ENCODE results near the gene COMMD7.

Gene COMMD7

GRCh38 chr20:32764005-32764960 is 21.0 kb upstream of the COMMD7 start:
- Histone ChIP-seq H3K9ac (ENCODE audit: low read depth, low read length) (peak overlapping the region; percentile 83), H3K4me1 (ENCODE audit: control insufficient read depth, insufficient read depth, low read length) (peaks cover 39% of the 10 kb centered on the region), H3K27me3 (ENCODE audit: control insufficient read depth, insufficient read depth, low read length) (no peaks in the 10 kb centered on the region), H3K27ac (ENCODE audit: low read depth, low read length) (peak overlapping the region; percentile 90), H3K9me3 (ENCODE audit: control insufficient read depth, insufficient read depth, low read length) (no peaks in the 10 kb centered on the region), H3K4me3 (ENCODE audit: low read depth, low read length) (peak overlapping the region; percentile 94), H3K36me3 (ENCODE audit: control insufficient read depth, insufficient read depth, low read length) (peaks cover 54% of the 10 kb centered on the region)

GRCh38 chr20:32763202-32764004 is 20.1 kb upstream of the COMMD7 start:
- peaks cover 35% of the 10 kb centered on the region for H3K4me1 ChIP-seq (ENCODE audit: control insufficient read depth, insufficient read depth, low read length)
- H3K27me3 ChIP-seq (ENCODE audit: control insufficient read depth, insufficient read depth, low read length): no peaks in the 10 kb centered on the region
- peak overlapping the region; percentile 83 for H3K9ac ChIP-seq (ENCODE audit: low read depth, low read length)
- peak overlapping the region; percentile 90 for H3K27ac ChIP-seq (ENCODE audit: low read depth, low read length)
- H3K4me3 ChIP-seq (ENCODE audit: low read depth, low read length): peak overlapping the region; percentile 94
- H3K36me3 ChIP-seq (ENCODE audit: control insufficient read depth, insufficient read depth, low read length): peaks cover 47% of the 10 kb centered on the region
- H3K9me3 ChIP-seq (ENCODE audit: control insufficient read depth, insufficient read depth, low read length): no peaks in the 10 kb centered on the region

GRCh38 chr20:32762754-32763201 is 19.5 kb upstream of the COMMD7 start:
- Histone ChIP-seq H3K36me3 (ENCODE audit: control insufficient read depth, insufficient read depth, low read length) (peaks cover 43% of the 10 kb centered on the region), H3K27me3 (ENCODE audit: control insufficient read depth, insufficient read depth, low read length) (no peaks in the 10 kb centered on the region), H3K4me3 (ENCODE audit: low read depth, low read length) (peak overlapping the region; percentile 94), H3K27ac (ENCODE audit: low read depth, low read length) (peak overlapping the region; percentile 90), H3K9ac (ENCODE audit: low read depth, low read length) (peak overlapping the region; percentile 83), H3K9me3 (ENCODE audit: control insufficient read depth, insufficient read depth, low read length) (no peaks in the 10 kb centered on the region), H3K4me1 (ENCODE audit: control insufficient read depth, insufficient read depth, low read length) (peaks cover 35% of the 10 kb centered on the region)

GRCh38 chr20:32761831-32762753 is 18.8 kb upstream of the COMMD7 start, which contains the start of gene DNMT3B:
Gene DNMT3B, plus strand, starts transcription at chr20:32762385. Its CDS starts 17,939 bp downstream, at chr20:32780324.
- Histone ChIP-seq H3K4me3 (ENCODE audit: low read depth, low read length) (peak within 1 kb of the TSS; percentile 94), H3K27ac (ENCODE audit: low read depth, low read length) (peak within 1 kb of the TSS; percentile 91), H3K4me1 (ENCODE audit: control insufficient read depth, insufficient read depth, low read length) (peaks cover 28% of the 10 kb centered on the region), H3K9ac (ENCODE audit: low read depth, low read length) (peak within 1 kb of the TSS; percentile 83), H3K27me3 (ENCODE audit: control insufficient read depth, insufficient read depth, low read length) (no peaks in the 10 kb centered on the region), H3K36me3 (ENCODE audit: control insufficient read depth, insufficient read depth, low read length) (peaks cover 36% of the 10 kb centered on the region), H3K9me3 (ENCODE audit: control insufficient read depth, insufficient read depth, low read length) (no peaks in the 10 kb centered on the region)

GRCh38 chr20:32761417-32761830 is 18.2 kb upstream of the COMMD7 start:
- Histone ChIP-seq H3K4me1 (ENCODE audit: control insufficient read depth, insufficient read depth, low read length) (peaks cover 24% of the 10 kb centered on the region), H3K9me3 (ENCODE audit: control insufficient read depth, insufficient read depth, low read length) (no peaks in the 10 kb centered on the region), H3K27ac (ENCODE audit: low read depth, low read length) (peak overlapping the region; percentile 91)

GRCh38 chr20:32756156-32756555 is 12.9 kb upstream of the COMMD7 start:
- Histone ChIP-seq H3K4me1 (ENCODE audit: control insufficient read depth, insufficient read depth, low read length) (peaks cover 32% of the 10 kb centered on the region), H3K36me3 (ENCODE audit: control insufficient read depth, insufficient read depth, low read length) (no peaks in the 10 kb centered on the region), H3K4me3 (ENCODE audit: low read depth, low read length) (no peak overlapping the region), H3K9ac (ENCODE audit: low read depth, low read length) (no peak overlapping the region), H3K27me3 (ENCODE audit: control insufficient read depth, insufficient read depth, low read length) (no peaks in the 10 kb centered on the region), H3K9me3 (ENCODE audit: control insufficient read depth, insufficient read depth, low read length) (no peaks in the 10 kb centered on the region), H3K27ac (ENCODE audit: low read depth, low read length) (peak overlapping the region; percentile 3)

More at GRCh38 chr20:32761417-32761830, 18.2 kb upstream of the COMMD7 start:
- H3K27me3 ChIP-seq (ENCODE audit: control insufficient read depth, insufficient read depth, low read length): no peaks in the 10 kb centered on the region
- peak overlapping the region; percentile 76 for H3K9ac ChIP-seq (ENCODE audit: low read depth, low read length)
- H3K36me3 ChIP-seq (ENCODE audit: control insufficient read depth, insufficient read depth, low read length): peaks cover 29% of the 10 kb centered on the region
- H3K4me3 ChIP-seq (ENCODE audit: low read depth, low read length): peak overlapping the region; percentile 77

- H3K9me3 ChIP-seq (ENCODE audit: control insufficient read depth, insufficient read depth, low read length): no peaks in the 10 kb centered on the region
- no peak overlapping the region for H3K4me3 ChIP-seq (ENCODE audit: low read depth, low read length)
- no peak overlapping the region for H3K9ac ChIP-seq (ENCODE audit: low read depth, low read length)
- no peaks in the 10 kb centered on the region for H3K36me3 ChIP-seq (ENCODE audit: control insufficient read depth, insufficient read depth, low read length)
- no peaks in the 10 kb centered on the region for H3K27me3 ChIP-seq (ENCODE audit: control insufficient read depth, insufficient read depth, low read length)
- peaks cover 46% of the 10 kb centered on the region for H3K4me1 ChIP-seq (ENCODE audit: control insufficient read depth, insufficient read depth, low read length)
- H3K27ac ChIP-seq (ENCODE audit: low read depth, low read length): no peak overlapping the region
Measured at GRCh38 chr20:32753731-32754130, 10.5 kb upstream of the COMMD7 start.

GRCh38 chr20:32752458-32753250 is 9.4 kb upstream of the COMMD7 start:
- H3K9me3 ChIP-seq (ENCODE audit: control insufficient read depth, insufficient read depth, low read length): no peaks in the 10 kb centered on the region
- no peaks in the 10 kb centered on the region for H3K36me3 ChIP-seq (ENCODE audit: control insufficient read depth, insufficient read depth, low read length)
- peak overlapping the region; percentile 26; the same call in 1 of the 2 replicates for H3K9ac ChIP-seq (ENCODE audit: low read depth, low read length)
- peaks cover 46% of the 10 kb centered on the region for H3K4me1 ChIP-seq (ENCODE audit: control insufficient read depth, insufficient read depth, low read length)
- no peak overlapping the region for H3K4me3 ChIP-seq (ENCODE audit: low read depth, low read length)
- no peaks in the 10 kb centered on the region for H3K27me3 ChIP-seq (ENCODE audit: control insufficient read depth, insufficient read depth, low read length)
- peak overlapping the region; percentile 99 for H3K27ac ChIP-seq (ENCODE audit: low read depth, low read length)

GRCh38 chr20:32751702-32752457 is 8.6 kb upstream of the COMMD7 start:
- H3K4me3 ChIP-seq (ENCODE audit: low read depth, low read length): peak overlapping the region; percentile 37; the same call in 1 of the 2 replicates
- no peaks in the 10 kb centered on the region for H3K27me3 ChIP-seq (ENCODE audit: control insufficient read depth, insufficient read depth, low read length)
- no peaks in the 10 kb centered on the region for H3K9me3 ChIP-seq (ENCODE audit: control insufficient read depth, insufficient read depth, low read length)
- H3K4me1 ChIP-seq (ENCODE audit: control insufficient read depth, insufficient read depth, low read length): peaks cover 46% of the 10 kb centered on the region
- no peaks in the 10 kb centered on the region for H3K36me3 ChIP-seq (ENCODE audit: control insufficient read depth, insufficient read depth, low read length)
- H3K9ac ChIP-seq (ENCODE audit: low read depth, low read length): peak overlapping the region; percentile 65
- peak overlapping the region; percentile 99 for H3K27ac ChIP-seq (ENCODE audit: low read depth, low read length)

Data from HUES48 (cell line).